Endothelial cell of umbilical vein (primary cell): ENCODE results near the gene FAM181A. TPM values are rescaled to one million over a fixed set of nuclear protein-coding genes. Genes with fewer than 3 reads are reported as not detected.

Experiments used
- BruUV-seq: library from RNA; stranded (reverse); fragments of 400-500 nt; replicated peaks from 2 replicates; lab custom pipeline; 2021; lab: Mats Ljungman, UMichigan
- CTCF ChIA-PET: fragments of 300-600, 350-600 bp; sonication (Branson Sonifier 250); formaldehyde crosslinking; loops from one replicate; lab custom pipeline; 2021; ENCODE audit warnings: antibody characterized with exemption, inconsistent platforms; lab: Charles Lee
- POLR2A ChIA-PET: fragments of 300-600, 350-600 bp; sonication (Branson Sonifier 250); formaldehyde crosslinking; loops from one replicate; lab custom pipeline; 2021; ENCODE audit warnings: antibody characterized with exemption, inconsistent platforms; lab: Charles Lee
- DNase-seq: peaks from one replicate; pipeline ENCODE4 v3.0.0-alpha.2; 2011; ENCODE audit warnings: low read depth, low spot score
- FAIRE-seq: peaks from 2 replicates; lab custom pipeline; 2011; peaks lifted over from hg19 to GRCh38; lab: Jason Lieb, UNC
- H2AFZ ChIP-seq: 2 replicates; pipeline ENCODE4 v1.6.0; 2012; ENCODE audit warnings: low read depth, low read length, control low read depth, inconsistent platforms
- H3K27ac ChIP-seq: 2 replicates; pipeline ENCODE4 v1.5.1; 2011; ENCODE audit warnings: low read depth, mild to moderate bottlenecking, control low read depth, low read length, moderate library complexity; ENCODE audit not compliant: insufficient read depth
- H3K27me3 ChIP-seq, 2 experiments: 2 replicates each; pipeline versions ENCODE4 v1.6.0 to v1.6.1; 2011; ENCODE audit warnings: low read length in 2 of 2, mixed read lengths in 1 of 2; ENCODE audit not compliant: control insufficient read depth in 2 of 2, insufficient read depth in 2 of 2
- H3K36me3 ChIP-seq, 2 experiments: 2 replicates in 1 of 2; 3 replicates in 1 of 2; pipeline ENCODE4 v1.5.1; 2011; ENCODE audit warnings: low read length in 2 of 2, mild to moderate bottlenecking in 1 of 2, moderate library complexity in 1 of 2; ENCODE audit not compliant: control insufficient read depth in 2 of 2, insufficient read depth in 2 of 2; ENCODE audit errors: extremely low read depth in 1 of 2
- H3K4me1 ChIP-seq: 3 replicates; pipeline ENCODE4 v1.5.1; 2011; ENCODE audit warnings: mild to moderate bottlenecking, low read length; ENCODE audit not compliant: control insufficient read depth, insufficient read depth; ENCODE audit errors: extremely low read depth
- H3K4me2 ChIP-seq: 2 replicates; pipeline ENCODE4 v1.6.1; 2011; ENCODE audit warnings: low read length, control low read depth, mixed read lengths; ENCODE audit not compliant: insufficient read depth
- H3K4me3 ChIP-seq, 3 experiments: fragments of 200-600 bp in 1 of 3; sonication (generic), shearing (Covaris generic) in 1 of 3; replicated peaks in 1 of 3; 2 replicates each; pipeline ENCODE4 v1.5.1; 2011 to 2016; ENCODE audit warnings: control low read depth in 3 of 3, low read length in 3 of 3, mild to moderate bottlenecking in 2 of 3, inconsistent platforms in 1 of 3, low read depth in 1 of 3, moderate library complexity in 1 of 3; ENCODE audit not compliant: insufficient read depth in 1 of 3
- H3K79me2 ChIP-seq: 2 replicates; pipeline ENCODE4 v1.6.0; 2012; ENCODE audit warnings: low read length, inconsistent platforms; ENCODE audit not compliant: control insufficient read depth, insufficient read depth
- H3K9ac ChIP-seq: replicated peaks from 2 replicates; pipeline ENCODE3; 2011; ENCODE audit warnings: low read length, control low read depth; ENCODE audit not compliant: insufficient read depth; ENCODE audit errors: extremely low read depth
- H3K9me1 ChIP-seq: replicated peaks from 3 replicates; pipeline ENCODE4 v1.6.0; 2011; ENCODE audit warnings: mild to moderate bottlenecking, low read length; ENCODE audit not compliant: control insufficient read depth, insufficient read depth; ENCODE audit errors: extremely low read depth
- H3K9me3 ChIP-seq: replicated peaks from 2 replicates; pipeline ENCODE4 v1.5.1; 2012; ENCODE audit warnings: low read length, inconsistent platforms; ENCODE audit not compliant: control insufficient read depth, insufficient read depth
- H4K20me1 ChIP-seq: replicated peaks from 2 replicates; pipeline ENCODE3; 2011; ENCODE audit warnings: mild to moderate bottlenecking, low read length; ENCODE audit not compliant: control insufficient read depth, insufficient read depth; ENCODE audit errors: extremely low read depth
- EZH2 ChIP-seq: IDR thresholded peaks from 2 replicates; pipeline ENCODE4 v1.6.1; 2012; ENCODE audit warnings: borderline replicate concordance, low read depth, mild to moderate bottlenecking, moderate library complexity, low read length, inconsistent platforms; ENCODE audit not compliant: severe bottlenecking
- FOS ChIP-seq: IDR thresholded peaks from 2 replicates; pipeline ENCODE4 v1.6.1; 2011; ENCODE audit warnings: mild to moderate bottlenecking, low read length, moderate library complexity, borderline replicate concordance; ENCODE audit not compliant: insufficient read depth
- GATA2 ChIP-seq: IDR thresholded peaks from 2 replicates; pipeline ENCODE4 v1.7.0; 2011; ENCODE audit warnings: low read depth, mild to moderate bottlenecking, moderate library complexity, mixed read lengths, low read length; ENCODE audit not compliant: insufficient read length, insufficient read depth
- JUN ChIP-seq: IDR thresholded peaks from 2 replicates; pipeline ENCODE4 v1.6.1; 2011; ENCODE audit warnings: borderline replicate concordance, low read depth; ENCODE audit not compliant: insufficient read length, insufficient read depth
- MAX ChIP-seq: IDR thresholded peaks from 2 replicates; pipeline ENCODE4 v1.6.1; 2011; ENCODE audit not compliant: insufficient read depth, insufficient read length
- MYC ChIP-seq: IDR thresholded peaks from one replicate; pipeline ENCODE4 v1.6.1; 2011; ENCODE audit warnings: mild to moderate bottlenecking, low read depth, low read length
- POLR2A ChIP-seq: IDR thresholded peaks from 2 replicates; pipeline ENCODE4 v1.6.1; 2012; ENCODE audit warnings: low read depth, mild to moderate bottlenecking, control low read depth, low read length
- POLR2AphosphoS5 ChIP-seq: IDR thresholded peaks from 2 replicates; pipeline ENCODE4 v1.6.1; 2012; ENCODE audit warnings: low read depth, mild to moderate bottlenecking, control low read depth, low read length, moderate library complexity; ENCODE audit not compliant: insufficient read depth
- dilution Hi-C: fragments of 300-500 bp; cut with MboI; formaldehyde crosslinking; loops from one replicate; pipeline ENCODE4 v1.15.0; 2019; ENCODE audit warnings: low sequenced_read_pairs; ENCODE audit not compliant: extremely low pct_ligation_motif_present
- intact Hi-C: fragments of 100-400 bp; cut with micrococcal nuclease; formaldehyde crosslinking; loops from one replicate; pipeline ENCODE4 v1.10.0; 2022
- polyA plus RNA-seq, 4 experiments: library from polyadenylated mRNA; depleted of rRNA in 3 of 4; stranded (reverse) in 3 of 4; unstranded in 1 of 4; fragments of >200 nt; gene quantifications; 2 replicates each; pipeline versions ENCODE4 v1.2.1 to v1.2.3, GENCODE V29; 2011 to 2012; ENCODE audit warnings: missing spikeins in 1 of 4
- total RNA-seq: library from RNA; stranded (reverse); gene quantifications from 2 replicates; pipeline ENCODE4 v1.2.3, GENCODE V29; 2021
- TF ChIP-seq, protein P1 (sequence below), 2 donors: IDR thresholded peaks; 1 replicate in 1 of 2; 2 replicates in 1 of 2; pipeline ENCODE4 v1.5.1; 2011; ENCODE audit warnings: low read length in 2 of 2, mild to moderate bottlenecking in 2 of 2, moderate library complexity in 2 of 2, control low read depth in 1 of 2, inconsistent platforms in 1 of 2, low read depth in 1 of 2; ENCODE audit not compliant: insufficient read depth in 1 of 2; ENCODE audit errors: extremely low read depth in 1 of 2

FAM181A gene
- total and polyA plus RNA-seq, 2 donors (not counting 3 experiments of a cell fraction or from before 2014, with no cell fraction given) = not detected

GRCh38 chr14:93957751-93958566, 30.8 kb downstream of the FAM181A start:
- no peaks in the 10 kb centered on the region for H3K36me3 ChIP-seq
- no peaks in the 10 kb centered on the region for H3K4me1 ChIP-seq
- H3K79me2 ChIP-seq = no peaks in the 10 kb centered on the region
- no peak overlapping the region for H2AFZ ChIP-seq
- no peak overlapping the region for H3K9ac ChIP-seq
- DNase-seq (no peak), FAIRE-seq (no peak)
- CTCF ChIA-PET = interaction anchor here (7.1 kb wide), 1 partner anchor 18 kb away, joined by 60 read pairs; no protein-coding TSS in a partner anchor
- H3K4me2 ChIP-seq = no peak overlapping the region
- intact Hi-C loops = no loop called here
- no peaks in the 10 kb centered on the region for H4K20me1 ChIP-seq
- H3K27me3 ChIP-seq = no peaks in the 10 kb centered on the region
- no TSS peak for BruUV-seq
- TF ChIP-seq GATA2 = no peak
- TF ChIP-seq POLR2AphosphoS5 = no peak
- TF ChIP-seq MAX = no peak
- no peak for TF ChIP-seq MYC
- TF ChIP-seq FOS = no peak
- TF ChIP-seq, protein P1, sequence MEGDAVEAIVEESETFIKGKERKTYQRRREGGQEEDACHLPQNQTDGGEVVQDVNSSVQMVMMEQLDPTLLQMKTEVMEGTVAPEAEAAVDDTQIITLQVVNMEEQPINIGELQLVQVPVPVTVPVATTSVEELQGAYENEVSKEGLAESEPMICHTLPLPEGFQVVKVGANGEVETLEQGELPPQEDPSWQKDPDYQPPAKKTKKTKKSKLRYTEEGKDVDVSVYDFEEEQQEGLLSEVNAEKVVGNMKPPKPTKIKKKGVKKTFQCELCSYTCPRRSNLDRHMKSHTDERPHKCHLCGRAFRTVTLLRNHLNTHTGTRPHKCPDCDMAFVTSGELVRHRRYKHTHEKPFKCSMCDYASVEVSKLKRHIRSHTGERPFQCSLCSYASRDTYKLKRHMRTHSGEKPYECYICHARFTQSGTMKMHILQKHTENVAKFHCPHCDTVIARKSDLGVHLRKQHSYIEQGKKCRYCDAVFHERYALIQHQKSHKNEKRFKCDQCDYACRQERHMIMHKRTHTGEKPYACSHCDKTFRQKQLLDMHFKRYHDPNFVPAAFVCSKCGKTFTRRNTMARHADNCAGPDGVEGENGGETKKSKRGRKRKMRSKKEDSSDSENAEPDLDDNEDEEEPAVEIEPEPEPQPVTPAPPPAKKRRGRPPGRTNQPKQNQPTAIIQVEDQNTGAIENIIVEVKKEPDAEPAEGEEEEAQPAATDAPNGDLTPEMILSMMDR (IDR thresholded peaks at IDR 0.05; ENCODE audit: extremely low read depth in 1 of 2, insufficient read depth in 1 of 2, low read depth in 1 of 2, low read length in 2 of 2) = no peak
- TF ChIP-seq JUN = no peak
- TF ChIP-seq EZH2 = no peak
- no peak for TF ChIP-seq POLR2A
- H3K9me1 ChIP-seq = no peaks in the 10 kb centered on the region
- H3K9me3 ChIP-seq = no peaks in the 10 kb centered on the region
- POLR2A ChIA-PET = no interaction called here
- H3K27ac ChIP-seq = no peak overlapping the region
- H3K4me3 ChIP-seq = no peak overlapping the region
- dilution Hi-C loops = no loop called here
